Activated T-helper 1 cell treated with anti-CD3 and anti-CD28 coated beads, Interleukin-2, amount 50 U/mL, for 16 hours (primary cell): ENCODE results near the gene PLK1.

ENCODE experiments used
- DNase-seq, 2 donors: peaks; one replicate each; pipeline ENCODE4 v3.0.0-alpha.2; 2020; ENCODE audit warnings: low read depth in 1 of 2, low spot score in 1 of 2

PLK1 gene

DNA sequence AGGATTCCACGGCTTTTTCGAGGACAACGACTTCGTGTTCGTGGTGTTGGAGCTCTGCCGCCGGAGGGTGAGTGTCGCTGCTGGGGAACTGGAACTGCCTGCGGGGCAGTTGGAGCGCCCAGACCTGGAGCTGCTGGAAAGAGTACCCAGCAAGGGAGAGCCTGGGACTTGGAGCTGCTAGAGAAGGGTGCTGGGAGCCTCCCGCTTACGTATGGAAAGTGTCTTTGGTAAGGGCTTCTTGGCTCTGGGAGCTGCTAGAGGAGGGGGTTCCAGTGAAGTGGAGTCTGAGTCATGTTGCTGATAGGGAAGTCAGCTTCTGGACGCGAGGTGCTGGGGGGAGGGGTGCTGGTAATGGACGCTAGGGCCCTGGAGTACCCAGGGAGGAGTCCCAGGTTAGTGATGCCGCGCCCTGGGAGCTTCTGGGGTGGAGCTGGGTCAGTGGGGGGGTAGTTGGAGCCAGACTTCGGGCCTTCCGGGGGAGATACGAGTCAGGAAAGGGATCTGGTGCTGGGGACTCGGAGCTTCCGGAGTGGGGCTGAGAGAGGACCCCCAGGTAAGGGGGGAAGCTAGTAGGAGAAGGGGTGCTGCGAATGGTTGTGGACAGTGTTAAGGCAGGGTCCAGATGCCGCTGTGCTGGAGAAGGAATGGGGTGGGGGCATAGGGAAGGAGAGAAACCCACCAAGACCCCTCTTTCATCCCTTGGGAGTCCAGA is 741 bp downstream of the PLK1 start:
- no peak for DNase-seq

GRCh38 chr16:23679986-23680336 is 1.3 kb downstream of the PLK1 start:
- no peak for DNase-seq

GRCh38 chr16:23682181-23682580 is 3.5 kb downstream of the PLK1 start:
- no peak for DNase-seq

DNA sequence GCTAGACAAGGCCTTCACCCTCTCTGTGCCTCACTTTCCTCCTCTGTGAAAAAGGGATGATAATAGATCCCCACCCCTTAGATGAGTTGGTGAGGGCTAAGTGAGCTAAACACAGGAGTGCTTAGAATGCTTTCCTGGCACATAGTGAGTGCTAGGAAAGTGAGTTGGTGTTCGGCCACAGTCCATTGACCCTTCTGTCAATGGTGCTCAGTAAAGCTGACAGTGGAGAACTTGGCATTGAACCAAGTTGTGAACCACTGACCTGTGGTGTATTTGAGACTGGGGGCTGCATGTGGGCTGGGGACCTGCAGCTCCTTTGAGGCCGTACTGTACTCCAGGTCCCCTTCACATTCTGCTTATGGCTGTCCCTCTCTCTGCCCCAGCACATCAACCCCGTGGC is 4.8 kb downstream of the PLK1 start:
- DNase-seq: no peak

DNA sequence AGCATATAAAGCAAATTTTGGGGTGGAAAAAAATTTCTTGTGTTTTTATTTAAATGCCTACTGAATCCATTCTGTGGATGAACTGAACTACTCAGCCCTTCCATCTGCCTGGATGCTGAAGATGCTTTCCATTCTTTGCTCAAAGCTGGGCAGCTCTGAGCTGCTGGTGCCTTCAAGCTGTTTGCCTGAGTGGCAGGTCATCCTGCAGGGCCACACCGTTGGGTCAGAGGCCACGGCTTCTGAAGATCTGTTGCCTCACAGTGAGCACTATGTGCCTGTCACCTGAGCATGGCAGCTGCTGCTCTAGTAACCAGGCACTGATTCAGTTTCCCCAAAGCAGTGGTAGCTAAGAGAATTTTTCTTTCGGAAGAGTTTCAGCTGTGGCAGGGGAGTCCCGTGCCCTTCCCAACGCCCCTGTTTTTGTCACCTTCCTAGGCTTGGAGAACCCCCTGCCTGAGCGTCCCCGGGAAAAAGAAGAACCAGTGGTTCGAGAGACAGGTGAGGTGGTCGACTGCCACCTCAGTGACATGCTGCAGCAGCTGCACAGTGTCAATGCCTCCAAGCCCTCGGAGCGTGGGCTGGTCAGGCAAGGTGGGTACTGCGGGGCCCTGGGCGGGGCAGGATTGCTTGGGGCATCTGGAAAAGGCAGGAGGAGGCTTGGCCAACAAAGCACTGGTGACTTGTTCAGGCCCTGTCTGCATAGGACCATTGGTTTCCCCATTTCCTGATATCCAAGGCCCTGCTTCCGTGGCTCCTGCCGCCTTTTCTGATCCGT is 8.5 kb downstream of the PLK1 start:
- no peak for DNase-seq

DNA sequence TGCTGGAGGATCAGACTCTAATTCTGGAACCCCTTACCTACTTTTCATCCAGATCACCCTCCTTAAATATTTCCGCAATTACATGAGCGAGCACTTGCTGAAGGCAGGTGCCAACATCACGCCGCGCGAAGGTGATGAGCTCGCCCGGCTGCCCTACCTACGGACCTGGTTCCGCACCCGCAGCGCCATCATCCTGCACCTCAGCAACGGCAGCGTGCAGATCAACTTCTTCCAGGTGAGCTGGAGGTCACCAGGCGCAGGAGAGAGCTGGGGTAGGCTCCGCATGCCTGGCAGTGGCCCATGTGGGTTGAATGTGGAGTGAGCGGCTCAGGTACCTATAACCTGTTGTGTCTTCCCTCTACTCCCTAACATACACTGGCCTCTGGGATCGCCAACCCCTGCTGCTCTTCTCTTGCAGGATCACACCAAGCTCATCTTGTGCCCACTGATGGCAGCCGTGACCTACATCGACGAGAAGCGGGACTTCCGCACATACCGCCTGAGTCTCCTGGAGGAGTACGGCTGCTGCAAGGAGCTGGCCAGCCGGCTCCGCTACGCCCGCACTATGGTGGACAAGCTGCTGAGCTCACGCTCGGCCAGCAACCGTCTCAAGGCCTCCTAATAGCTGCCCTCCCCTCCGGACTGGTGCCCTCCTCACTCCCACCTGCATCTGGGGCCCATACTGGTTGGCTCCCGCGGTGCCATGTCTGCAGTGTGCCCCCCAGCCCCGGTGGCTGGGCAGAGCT is 10.9 kb downstream of the PLK1 start:
- no peak for DNase-seq

DNA sequence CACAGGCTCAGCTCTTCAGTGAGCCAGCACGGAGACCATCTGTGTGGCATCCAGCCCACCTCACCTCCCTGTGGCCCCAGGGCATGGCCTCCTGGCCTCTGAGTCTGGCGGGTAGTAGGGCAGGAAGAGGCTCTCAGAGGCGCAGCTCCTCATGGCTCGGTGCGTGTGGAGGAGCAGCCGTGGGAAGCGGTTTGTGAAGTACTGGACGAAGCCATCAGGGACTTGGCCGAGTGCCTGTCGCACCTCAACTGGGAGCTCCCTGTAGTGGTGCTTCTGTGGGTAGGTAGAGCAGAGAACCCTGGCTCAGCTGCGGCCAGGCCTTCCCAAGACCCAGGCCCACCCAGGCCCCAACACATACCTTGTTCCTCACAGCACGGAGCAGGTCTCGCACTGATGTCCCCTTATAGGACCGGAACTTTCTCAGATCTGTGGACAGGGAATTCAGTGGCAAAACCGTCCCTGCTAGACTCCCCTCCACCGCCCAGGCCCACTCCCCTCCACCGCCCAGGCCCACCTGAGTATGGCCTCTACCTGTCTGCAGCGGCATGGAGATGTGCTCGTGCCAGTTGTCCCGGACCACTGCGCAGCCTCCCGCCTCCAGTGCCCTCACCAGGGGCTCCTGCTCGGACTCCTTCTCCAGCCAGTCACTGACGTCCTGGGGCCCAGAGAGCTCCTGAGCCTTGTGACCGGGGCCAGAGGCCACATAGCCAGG is 12.2 kb downstream of the PLK1 start:
- no peak for DNase-seq

GRCh38 chr16:23691483-23692189 is 12.9 kb downstream of the PLK1 start:
- DNase-seq: no peak

DNA sequence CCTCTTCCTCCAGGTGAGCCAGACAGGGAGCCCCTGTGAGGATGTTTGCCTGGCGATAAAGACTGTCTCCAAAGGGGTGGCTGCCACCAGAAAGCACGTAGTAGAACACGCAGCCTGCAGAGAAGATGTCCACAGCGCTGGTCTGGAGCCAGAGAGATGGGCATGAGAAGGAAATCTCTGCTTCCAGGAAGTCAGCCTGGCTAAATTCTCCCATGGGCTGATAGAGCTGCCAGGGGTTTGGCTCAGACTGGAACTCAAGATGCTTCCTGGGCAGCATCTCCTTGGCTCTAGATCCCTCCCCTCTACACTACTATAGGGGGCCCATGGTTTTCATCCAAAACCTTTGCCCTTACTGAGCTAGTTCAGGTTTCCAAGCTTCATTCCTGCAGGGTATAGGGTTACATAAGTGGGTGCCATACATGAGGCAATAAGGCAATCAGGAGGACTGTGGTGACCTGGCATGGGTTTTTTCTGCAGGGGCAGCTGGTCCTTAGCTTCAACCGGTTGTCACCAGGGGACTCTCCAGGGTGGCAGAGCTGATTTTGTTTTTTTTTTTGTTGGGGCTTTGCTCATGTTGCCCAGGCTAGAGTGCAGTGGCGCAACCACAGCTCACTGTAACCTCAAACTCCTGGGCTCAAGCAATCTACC is 13.6 kb downstream of the PLK1 start:
- DNase-seq: no peak

DNA sequence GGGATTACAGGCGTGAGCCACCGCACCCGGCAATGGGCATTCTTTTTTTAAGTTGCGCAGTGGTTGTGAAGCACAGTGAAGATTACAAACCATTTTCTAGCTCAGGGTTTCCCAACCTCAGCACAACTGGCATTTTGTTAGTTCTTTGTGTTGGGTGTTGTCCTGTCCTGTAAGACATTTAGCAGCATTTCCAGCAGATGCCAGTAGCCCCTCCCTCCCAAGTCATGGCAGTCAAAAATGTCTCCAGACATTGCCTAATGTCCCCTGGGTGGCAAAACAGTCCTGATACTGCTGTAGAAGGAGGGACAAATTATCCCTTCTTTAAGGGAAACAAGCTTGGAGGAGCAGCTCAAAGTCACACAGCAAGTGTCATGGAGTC is 15.6 kb downstream of the PLK1 start:
- DNase-seq: no peak

- DNase-seq: no peak
Observed at GRCh38 chr16:23694644-23695373, 16.1 kb downstream of the PLK1 start.

GRCh38 chr16:23695756-23696155 is 17.1 kb downstream of the PLK1 start:
- no peak for DNase-seq

DNA sequence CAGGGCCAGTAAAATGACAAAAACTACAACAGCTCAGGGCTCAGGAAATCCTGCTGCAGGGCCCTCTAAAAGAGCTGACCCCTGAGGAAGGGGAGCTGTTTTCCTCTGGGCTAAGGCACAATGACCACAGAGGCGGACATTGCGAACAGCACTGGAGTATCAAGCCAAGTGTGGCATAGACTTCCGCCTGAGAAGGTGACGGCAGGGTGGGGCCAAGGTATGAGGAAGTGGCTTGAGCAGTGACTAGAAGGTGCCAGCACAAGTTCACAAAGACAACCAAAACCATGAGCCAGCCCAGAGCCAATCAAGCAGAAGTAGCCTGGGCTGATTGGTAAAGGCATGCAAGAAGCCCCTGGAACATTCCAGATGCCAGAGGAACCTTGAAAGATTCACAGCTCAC is 20.4 kb downstream of the PLK1 start:
- no peak for DNase-seq

- DNase-seq: no peak
Observed at GRCh38 chr16:23700093-23700492, 21.4 kb downstream of the PLK1 start.

GRCh38 chr16:23700509-23700908 is 21.8 kb downstream of the PLK1 start:
- DNase-seq: no peak

- no peak for DNase-seq
Observed at GRCh38 chr16:23701045-23701444, 22.4 kb downstream of the PLK1 start.

- no peak for DNase-seq
Observed at GRCh38 chr16:23702951-23703350, 24.3 kb downstream of the PLK1 start.

DNA sequence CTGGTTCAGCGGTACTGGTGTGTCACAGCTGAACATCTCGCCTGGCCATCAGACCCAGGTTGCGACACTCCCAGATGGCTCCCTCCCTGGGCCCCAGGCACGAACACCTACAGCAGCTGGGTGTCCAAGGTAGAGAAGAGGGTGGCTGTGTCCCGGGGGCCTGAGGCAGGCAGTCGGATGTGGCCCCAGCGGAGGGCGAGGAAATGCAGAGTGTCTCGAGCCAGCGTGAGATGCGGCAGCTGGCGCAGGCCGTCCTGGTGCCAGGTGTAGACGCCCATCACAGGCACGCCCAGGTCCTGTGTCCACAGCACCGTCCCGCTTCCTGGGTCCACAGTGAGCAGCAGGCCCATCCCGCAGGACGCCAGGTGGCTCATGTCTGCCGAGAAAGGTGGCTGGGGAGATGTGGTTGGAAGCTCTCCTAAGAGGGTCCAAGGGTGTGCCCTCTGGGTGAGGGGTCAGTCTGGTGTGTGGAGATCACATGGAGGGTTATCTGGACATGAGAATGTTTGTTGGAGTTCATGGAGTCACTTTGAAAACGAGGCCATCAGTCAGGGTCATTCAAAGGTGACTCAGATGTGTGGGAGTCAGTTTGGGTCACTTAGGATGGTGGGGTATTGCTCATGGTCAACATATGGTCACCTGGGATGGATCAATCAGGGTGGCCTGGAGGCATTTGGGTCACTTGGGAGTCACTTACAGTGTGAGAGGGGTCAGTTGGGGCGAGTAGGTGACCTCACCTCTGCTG is 26.3 kb downstream of the PLK1 start:
- DNase-seq: no peak

GRCh38 chr16:23705517-23705902 is 26.8 kb downstream of the PLK1 start:
- DNase-seq: no peak
